LoVo (cell line): Measurements from ENCODE around the gene NOL4L.

Experiments
- DNase-seq: peaks from one replicate; pipeline ENCODE4 v3.0.0-alpha.2; 2016; ENCODE audit warnings: low spot score

The NOL4L gene

DNA sequence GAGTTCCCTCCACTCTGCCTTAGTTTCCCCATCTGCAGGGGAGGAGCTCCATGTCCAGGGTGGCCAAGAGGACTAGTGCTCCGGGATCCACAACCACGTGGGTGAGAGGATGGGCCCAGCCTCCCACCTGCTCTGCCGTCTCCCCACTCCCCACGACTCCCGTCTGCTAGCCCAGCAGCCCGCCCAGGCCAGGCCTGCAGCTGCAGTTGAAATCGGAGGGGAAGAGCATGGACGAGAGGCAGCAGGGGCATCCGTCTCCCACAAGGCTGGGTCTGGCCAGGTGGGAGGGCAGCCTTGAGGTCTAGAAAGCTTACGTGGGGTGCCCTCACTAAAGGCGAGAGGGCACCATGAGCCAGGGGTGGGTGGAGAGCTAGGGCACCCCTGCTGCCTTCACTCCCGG is 8.6 kb downstream of the NOL4L start:
- no peak for DNase-seq

DNA sequence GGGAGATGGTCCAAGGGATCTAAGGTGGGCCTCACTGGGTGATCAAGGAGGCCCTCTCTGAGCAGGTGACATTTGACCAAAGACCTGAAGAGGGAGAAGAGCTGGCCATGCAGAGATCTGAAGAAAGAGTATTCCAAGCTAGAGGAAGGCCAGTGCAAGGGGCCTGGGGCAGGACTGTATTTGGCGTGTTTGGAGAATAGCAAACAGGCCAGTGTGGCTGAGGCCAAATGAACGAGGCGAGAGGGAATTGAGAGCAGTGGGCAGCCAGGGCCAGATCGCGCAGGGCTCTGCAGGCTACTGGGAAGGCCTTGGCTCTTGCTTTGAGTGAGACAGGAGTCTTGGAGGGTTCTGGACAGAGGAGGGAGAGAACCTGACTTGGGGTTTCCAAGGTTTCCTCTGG is 9.3 kb downstream of the NOL4L start:
- no peak for DNase-seq

DNA sequence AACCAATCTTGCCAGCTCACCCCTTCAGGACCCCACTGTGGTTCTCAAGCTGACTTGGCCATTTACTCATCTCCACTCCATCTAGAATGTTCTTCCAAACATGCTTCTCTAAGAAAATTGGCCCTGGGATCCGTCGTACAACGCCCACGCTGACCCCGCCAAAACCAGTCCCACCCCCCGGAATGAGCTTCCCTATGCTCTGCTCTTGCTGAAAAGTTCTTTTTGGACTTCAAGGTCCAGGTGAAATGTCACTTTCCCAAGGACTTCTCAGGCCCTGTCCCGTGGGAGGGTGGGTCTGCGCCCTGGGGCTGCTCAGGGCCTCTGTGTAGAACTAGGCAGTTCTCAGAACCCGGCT is 9.9 kb downstream of the NOL4L start:
- DNase-seq, result no peak

DNA sequence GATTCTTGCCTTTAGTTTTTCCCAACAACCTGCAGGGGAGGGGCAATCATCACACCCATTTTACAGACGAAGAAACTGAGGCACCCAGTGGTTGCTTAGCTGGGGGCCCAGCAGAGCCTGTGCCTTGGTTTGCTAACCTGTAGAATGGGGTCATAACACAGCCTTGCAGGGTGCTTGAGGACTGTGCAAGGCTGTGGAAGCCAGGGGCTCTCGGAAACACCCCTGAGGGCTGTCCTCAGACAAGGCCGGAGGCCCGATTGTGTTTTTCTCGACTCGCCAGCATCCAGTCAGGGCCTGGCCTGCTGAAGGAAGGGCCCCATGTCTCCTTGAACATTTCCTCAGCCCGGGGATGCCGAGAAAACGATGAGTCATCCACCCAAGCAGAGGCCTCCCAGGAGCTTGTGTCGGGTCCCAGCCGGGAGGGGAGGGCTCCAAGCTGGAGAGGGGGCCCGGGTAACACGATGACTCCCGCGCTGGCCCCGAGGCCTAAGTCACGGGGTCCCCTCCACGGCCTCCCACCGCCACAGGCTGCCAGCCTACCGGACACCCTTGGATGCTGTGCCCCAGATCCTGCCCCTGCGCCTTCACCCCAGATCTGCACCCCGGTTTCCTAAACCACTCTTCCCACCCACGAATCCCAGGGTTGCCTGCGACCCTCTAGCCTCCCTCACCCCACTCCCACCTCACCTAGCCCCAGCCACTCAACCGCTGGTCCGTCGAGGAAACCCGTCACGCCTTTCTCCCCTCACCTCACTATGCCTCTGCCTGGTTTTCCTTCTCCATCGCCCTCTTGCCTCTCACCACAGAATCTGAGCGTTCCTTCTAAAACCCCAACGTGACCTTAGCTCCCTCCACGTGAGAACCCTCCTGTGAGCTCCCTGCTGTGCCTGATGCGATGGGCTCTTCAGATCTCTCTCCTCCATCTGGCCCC is 10.6 kb downstream of the NOL4L start:
- DNase-seq, result no peak

DNA sequence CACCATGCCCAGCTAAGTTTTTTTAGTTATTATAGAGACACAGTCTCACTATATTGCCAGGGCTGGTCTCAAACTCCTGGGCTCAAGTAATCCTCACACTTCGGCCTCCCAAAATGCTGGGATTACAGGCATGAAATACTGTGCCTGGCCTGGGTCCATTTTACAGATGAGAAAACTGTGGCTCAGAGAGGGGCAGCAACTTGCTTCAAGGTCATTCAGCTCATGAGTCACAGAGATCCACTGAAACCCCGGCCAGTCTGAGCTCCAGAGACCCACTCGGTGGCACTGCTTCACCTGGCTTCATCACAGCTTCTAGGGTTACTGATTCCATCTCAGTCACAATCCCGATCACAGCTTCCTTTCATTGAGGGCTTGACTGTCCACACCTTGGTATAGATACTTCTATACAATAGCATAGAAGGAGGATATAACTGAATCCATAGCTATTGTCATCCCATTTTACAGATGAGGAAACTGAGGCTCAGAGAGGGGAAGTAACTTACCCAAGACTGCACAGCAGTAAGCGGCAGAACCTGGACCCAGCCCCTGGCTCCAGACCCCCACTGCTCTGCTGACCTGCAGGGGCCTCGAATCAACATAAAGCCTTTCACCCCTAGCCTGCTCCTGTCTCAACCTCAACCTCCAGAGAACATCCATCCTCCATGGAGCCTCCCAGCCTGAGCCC is 11.8 kb downstream of the NOL4L start:
- DNase-seq, result no peak

DNA sequence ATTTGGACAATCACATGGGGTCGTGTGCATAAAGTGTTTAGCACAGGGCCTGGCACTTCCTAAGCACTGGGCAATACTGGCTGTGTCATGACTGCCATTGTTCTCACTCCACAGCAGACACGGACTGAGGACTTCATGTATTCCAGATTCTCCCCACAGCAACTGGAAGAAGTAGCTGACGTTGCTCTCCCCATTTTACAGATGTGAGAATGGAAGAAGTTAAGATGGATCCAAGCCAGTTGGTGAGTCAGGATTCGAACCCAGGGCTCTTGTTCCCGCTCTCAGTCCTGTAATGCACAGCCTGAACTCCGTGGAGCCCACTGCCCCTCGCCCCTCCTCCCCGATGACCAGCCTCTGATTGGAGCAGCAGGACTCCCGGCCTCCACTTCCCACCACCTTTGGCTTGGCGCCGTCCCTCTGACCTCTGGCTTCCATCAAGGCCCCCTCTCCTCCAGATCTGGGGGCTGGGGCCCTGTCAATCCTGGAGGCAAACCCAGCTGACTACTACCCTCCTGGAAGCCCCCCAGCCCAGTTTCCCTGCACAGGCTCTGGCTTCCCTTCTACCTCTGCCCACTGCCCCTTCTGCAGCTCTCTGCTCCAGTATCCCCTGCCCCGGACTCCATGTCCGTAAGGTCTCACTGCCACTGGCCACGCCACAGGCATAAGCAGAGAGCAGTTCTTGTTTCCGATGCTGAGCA is 12.7 kb downstream of the NOL4L start:
- DNase-seq, result no peak

DNA sequence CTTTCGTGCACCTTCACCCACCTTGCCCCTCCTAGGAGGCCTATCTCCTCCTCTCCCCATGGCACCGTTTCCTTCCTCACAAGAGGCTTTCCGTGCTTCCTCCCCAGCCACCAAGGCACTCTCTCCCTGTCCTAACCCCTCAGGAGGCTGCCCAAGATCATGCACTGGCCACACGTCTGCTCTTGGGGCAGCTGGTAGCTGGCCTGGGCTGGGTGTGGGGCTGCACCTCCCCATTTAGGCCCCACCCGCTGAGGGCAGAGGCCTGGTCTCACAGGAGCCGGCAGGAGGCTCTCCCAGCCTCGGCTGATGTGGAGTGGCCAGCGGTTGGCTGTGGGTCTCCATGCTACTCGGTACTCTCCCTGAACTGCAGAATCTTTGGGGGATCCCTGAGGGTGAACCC is 13.6 kb downstream of the NOL4L start:
- no peak for DNase-seq

DNA sequence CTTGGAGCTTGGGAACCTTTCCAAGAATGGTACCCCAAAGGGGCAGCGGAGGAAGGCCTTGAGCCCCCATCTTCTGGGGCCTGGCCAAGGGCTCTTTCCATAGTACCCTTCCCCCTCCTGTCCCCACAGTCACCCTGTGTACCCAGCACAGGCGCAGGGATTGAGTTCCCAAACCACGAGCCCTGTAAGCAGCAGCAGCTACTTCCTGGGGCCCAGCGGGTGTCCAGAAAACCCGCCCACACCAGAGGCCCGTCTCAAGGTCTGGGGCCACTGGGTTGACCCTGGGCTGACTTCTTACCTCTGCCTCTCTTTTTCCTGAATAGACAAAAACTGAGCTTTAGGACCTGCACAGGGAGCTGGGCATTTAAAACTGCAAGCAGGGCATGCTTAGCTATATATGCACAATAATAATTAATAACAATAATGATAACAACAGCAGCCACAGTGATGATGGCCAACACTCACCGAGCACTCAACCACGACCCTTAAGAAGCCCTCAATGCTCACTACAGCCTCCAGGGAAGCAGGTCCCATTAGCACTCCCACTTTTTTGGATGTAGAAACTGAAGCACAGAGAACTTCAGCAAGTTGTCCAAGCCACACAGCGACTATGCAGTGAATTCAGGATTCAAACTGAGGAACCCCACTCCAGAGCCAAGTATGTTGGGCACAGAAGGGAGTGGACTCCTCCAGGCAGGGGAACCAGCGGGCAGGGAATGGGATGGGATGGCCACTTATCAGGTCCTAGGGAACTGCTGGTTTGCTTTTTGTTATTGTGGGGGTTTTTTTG is 14.5 kb downstream of the NOL4L start:
- DNase-seq, result no peak

DNA sequence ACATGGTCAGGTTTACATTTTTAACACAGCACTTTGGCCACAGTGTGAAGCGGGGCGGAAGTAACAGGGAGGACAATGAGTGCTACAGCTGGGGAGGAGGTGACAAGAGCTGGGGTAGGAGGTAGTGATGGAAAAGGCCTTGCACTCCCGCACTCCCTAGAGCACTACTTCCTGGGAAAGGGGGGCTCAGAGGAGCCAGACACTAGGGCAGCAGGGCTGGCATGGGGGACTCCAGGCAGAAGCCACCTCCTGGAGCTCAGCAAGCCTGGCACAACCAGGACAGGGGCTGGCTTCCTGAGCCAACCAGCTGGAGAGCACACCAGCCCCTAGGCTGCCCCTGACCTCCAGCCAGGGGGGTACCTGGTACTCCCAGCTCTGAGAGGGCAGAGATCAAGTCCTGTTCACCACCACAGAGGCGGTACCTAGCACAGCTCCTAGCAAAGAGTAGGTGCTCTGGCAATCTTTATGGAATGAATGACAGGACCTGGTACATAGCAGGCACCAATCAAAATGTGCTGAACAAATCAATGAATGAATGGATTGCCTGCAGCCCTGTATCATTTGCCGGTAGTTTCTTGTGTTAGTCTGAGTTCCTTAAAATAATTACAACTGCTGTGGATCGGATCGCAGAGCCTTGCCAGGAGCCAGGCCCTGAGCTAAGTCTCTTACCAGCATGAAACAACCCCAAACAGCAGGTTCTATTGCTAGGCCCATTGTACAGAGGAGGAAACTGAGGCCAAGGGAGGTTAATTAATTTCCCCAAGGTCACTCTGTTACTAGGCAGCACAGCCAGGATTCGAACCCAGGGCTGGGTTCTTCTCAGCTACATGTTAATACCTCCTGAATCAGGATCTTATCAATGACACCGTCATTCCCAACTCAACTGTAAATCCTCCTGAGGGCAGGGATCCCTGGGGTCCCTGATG is 15.5 kb downstream of the NOL4L start:
- no peak for DNase-seq

DNA sequence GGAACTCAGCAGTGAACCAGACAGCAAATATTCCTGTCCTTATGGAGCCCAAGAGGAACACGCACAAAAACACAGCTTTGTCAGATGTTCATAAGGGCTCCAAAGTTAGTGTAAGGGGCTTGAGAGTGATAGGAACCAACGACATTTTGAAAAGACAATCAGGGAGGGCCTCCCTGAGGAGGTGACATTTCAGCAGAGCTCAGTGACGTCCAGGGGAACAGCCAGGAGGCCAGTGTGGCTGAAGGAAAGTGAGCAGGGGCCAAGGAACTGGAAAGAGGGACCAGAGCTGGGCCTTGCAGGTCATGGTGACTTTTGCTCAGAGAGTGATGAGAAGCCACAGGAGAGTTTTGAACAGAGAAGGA is 16.1 kb downstream of the NOL4L start:
- no peak for DNase-seq

DNA sequence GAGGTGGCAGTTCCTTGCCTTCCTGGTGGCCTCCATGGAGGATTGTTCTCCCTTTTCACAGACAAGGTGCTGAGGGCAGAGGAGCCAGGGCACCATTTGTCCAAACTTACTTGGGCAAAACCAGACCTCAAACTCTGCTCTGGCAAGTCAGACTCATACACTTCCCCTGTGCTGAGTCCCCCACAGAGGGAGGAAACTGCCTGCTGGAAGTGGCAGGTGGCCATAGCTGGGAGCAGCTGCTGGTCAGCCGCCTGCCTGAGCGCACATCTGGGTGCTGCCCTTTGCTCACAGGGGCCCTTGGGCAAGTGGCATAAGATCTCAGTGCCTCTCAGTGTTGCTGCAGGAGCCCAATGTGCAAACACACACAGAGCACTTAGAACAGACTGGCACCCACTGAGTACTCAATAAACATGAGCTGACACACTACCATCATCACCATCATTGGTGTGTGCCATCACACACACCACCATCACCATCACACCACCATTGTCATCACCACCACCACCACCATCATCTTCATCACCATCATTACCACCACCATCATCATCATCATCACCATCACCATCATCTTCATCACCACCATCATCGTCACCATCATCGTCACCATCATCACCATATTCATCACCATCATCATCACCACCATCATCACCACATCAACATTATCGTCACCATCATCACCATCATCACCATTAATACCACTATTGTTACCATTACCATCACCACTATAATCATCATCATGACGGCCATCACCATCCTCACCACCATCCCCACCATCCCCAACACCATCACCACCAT is 17.6 kb downstream of the NOL4L start:
- DNase-seq, result no peak

DNA sequence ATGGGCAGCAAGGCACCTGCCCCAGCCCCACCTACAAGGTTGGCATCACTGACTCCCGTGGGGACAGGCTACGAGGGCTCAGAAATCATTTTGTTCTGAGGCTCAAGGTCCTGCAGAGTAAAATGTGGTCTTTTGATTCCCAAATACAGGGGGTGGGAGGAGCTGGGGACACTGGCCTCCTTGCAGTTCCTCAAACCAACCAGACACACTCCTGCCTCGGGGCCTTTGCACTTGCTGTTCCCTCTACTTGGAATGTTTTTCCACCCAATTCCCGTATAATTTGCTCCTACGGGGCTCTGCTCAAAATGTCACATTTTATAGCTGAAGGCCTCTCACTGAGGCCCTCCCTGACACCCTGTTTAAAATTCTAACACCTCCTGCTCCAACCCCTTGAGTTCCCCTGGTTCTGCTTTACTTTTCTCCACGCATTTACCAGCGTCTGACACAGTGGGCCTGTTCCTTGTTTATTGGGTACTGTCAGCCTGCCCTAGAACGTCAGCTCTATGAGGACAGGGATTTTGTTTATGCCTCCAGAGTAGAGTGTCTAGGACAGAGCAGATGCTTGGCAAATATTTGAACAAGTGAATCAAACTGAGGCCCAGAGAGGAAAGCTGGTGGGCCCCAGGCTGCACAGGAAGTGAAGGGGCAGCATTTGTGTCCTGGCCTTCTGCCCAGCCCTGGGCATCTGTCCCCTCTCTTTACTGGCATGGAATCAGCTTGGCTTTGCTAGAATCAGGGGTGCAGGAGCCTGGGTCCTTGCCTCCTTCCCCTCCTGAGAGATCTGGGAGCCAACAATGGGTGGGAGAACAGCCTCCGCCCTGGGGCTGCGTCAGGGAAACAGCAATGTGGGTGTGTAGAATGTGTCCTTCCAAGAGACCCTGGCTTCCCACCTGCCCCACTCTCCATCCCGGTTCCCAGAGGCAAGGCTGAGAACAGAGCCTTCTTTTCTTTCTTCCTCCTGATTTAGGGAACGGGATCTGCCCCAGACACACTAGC is 18.5 kb downstream of the NOL4L start:
- no peak for DNase-seq

DNA sequence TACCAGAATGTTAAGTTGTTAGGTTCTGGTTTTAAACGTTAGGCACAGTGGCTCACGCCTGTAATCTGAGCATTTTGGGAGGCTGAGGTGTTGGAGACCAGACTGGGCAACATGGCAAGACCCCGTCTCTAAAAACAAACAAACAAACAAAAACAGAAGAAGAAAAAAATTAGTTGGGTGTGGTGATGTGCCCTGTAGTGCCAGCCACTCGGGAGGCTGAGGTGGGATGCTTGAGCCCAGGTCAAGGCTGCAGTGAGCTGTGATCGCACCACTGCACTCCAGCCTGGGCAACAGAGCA is 19.4 kb downstream of the NOL4L start:
- DNase-seq, result no peak

DNA sequence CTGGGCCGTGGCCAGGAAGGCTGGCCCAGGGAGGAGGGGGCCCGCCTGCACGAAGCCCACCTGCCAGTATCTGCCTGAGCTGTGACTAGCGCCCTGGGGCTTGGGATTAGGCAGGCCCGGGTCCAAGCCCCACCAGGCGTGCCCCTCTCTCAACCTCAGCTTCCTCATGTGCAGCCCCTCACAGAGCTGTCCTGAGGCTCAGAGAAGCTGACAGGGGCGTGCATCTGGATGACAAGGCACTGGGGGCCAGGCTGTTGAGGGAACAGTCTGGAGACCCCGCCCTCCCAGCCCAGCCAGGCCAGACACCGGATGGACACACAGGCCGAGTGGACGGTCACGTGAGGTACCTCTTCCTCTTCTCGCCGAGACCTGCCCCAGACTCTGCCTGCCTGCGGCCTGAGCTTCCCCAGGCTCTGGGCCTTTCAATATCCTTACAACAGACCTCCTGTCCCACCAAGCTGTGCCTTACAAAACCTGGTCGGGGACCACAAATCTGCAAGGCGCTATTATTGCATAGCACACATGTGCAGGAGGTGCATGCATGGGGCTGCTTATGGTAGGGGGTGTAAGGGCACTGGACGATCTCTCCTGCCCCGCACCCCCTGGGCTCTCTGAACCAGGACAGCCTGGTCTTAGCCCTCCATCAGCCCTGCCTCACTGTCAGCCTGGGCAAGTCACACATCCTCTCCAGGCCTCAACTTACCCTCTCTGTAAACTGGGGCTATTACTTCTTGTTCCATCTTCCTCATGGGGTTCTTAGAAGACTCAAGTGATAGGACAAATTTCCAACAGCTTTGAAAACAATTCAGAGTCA is 20.0 kb downstream of the NOL4L start:
- no peak for DNase-seq

DNA sequence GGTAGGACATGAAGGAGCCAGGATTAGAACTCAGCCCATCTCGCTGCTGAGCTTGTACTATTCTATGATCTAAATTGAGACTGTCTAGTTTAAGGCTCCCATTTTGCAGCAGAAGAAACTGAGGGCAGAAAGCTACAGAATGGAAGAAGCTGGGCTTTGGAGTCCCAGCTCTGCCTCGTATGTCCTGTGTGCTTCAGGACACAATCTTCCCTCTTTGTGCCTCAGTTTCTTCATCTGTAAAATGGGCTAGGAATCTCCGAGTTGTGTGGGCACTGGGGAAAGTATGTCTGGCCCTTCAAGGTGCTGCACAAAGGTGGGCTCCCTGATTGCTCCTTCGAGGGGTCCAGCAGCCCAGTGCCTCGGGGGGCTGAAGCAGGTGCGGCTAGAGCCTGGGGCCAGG is 20.7 kb downstream of the NOL4L start:
- no peak for DNase-seq

DNA sequence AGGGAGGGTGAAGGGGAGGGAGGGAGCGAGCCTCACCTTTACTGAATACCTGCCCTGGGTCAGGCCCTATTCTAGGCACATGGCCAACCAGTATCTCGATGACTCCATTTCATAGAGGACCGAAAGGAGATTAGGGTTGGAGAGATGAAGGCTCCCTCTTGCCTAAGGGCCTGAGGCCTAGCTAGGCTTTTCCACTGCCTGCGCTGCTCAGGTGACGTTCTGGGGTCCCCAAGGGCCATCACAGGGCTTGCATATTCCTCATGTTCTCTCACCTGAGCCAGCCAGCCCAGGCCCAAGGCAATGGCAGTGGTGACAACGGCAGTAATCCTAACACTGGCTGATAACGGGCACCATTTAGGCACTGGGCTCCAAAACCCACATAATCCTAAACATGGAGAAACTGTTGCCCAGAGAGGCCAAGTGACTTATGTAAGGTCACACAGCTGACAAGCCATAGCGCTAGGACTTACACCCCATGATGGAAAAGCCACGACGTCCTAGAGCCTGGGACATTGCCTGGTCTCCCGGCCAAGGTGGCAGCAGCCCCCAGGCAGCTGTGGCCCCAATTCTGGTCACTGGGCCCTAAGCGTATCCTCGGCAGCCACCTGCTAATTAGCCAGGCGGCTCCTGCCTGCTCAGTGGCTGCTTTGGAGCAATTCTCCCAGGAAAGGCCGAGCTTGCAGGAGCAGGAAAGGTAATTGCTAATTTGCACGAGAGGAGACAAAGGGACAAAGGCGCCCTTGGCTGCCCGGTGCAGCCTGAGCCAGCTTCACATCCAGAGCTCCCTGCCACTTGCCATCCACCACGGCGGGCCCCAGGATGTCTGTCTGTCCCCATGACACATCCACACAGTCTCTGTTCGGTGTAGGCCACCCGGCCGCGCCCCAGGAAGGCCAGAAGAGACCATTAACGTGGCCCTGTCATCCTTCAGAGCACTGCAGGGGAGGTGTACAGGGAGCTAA is 21.5 kb downstream of the NOL4L start:
- DNase-seq, result no peak

DNA sequence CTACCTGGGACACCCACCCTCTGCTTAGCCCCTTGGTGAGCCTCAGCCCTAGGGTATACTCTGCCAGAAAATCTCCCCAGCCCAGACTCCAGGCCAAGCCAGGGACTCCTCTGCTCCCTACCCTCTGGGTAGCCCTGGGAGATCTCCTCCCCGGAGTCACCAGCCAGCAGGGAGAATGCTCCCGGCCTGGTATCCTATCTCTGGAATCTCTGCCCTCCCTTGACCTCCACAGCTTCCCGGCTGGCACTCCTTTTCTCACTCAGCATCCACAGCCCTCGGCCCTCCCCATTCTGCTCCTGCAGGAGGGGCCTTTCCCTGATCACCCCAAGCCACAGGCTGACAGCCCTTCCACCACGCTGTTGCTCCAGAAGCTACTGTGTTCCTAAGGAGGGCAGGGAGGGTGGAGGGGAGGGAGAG is 22.6 kb downstream of the NOL4L start:
- no peak for DNase-seq
